Chondrocyte (in vitro differentiated cells): ENCODE results near the gene NUBPL. TPM values are rescaled to one million over a fixed set of nuclear protein-coding genes. Genes with fewer than 3 reads are reported as not detected.

Experiments
- DNase-seq: peaks from one replicate; pipeline ENCODE4 v3.0.0; 2021; ENCODE audit warnings: mixed read lengths, low spot score
- H3K27ac Mint-ChIP-seq: one replicate; pipeline ENCODE4 v1.8.0; 2021; ENCODE audit warnings: mild to moderate bottlenecking, moderate library complexity, mixed read lengths; ENCODE audit not compliant: unreplicated experiment
- H3K27me3 Mint-ChIP-seq: 2 replicates; pipeline ENCODE4 v1.8.0; 2021; ENCODE audit warnings: low read depth, mixed read lengths
- H3K36me3 Mint-ChIP-seq: 2 replicates; pipeline ENCODE4 v1.8.0; 2021; ENCODE audit warnings: low read depth, mixed read lengths
- H3K4me1 Mint-ChIP-seq: 2 replicates; pipeline ENCODE4 v1.8.0; 2021; ENCODE audit warnings: low read depth, mild to moderate bottlenecking, mixed read lengths
- H3K4me3 Mint-ChIP-seq: one replicate; pipeline ENCODE4 v1.8.0; 2021; ENCODE audit warnings: mild to moderate bottlenecking, moderate library complexity, mixed read lengths; ENCODE audit not compliant: unreplicated experiment
- H3K9me3 Mint-ChIP-seq: 2 replicates; pipeline ENCODE4 v1.8.0; 2021; ENCODE audit warnings: low read depth, mixed read lengths
- total RNA-seq: library from RNA; stranded (reverse); gene quantifications from 3 replicates; pipeline ENCODE4 v1.2.1, GENCODE V29; 2021
- TF ChIP-seq, protein P1 (sequence below): fragments of 200-600 bp; sonication (generic); IDR thresholded peaks from 2 replicates; pipeline ENCODE4 v1.5.0; 2021; ENCODE audit warnings: antibody characterized with exemption, mild to moderate bottlenecking, moderate library complexity

The NUBPL gene
- total RNA-seq, 1 donor from 2014 or later = 9.8 TPM

DNA sequence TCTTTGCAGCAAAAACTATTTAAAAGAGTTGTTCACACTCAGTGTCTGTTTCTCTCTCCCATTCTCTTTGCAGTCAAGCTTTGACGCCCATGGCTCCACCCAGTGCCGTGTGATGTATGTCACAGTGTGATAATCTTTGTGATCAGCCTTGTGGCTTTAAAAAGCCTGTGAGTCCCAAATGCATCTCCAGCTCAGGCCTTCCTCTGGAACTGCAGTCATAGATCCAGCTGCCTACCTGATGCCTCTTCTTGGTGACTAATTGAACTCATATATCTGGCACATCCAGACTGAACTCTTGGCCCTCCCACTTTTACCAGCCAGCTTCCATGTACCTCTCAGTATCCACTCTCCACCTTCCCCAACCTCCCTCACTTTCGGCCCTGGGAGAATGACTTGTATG lies 333.1 kb downstream of the NUBPL start:
- H3K27ac Mint-ChIP-seq = peak overlapping the region; percentile 15
- peaks cover 32% of the 10 kb centered on the region for H3K4me1 Mint-ChIP-seq
- no peak for DNase-seq
- no peaks in the 10 kb centered on the region for H3K9me3 Mint-ChIP-seq
- TF ChIP-seq, protein P1, sequence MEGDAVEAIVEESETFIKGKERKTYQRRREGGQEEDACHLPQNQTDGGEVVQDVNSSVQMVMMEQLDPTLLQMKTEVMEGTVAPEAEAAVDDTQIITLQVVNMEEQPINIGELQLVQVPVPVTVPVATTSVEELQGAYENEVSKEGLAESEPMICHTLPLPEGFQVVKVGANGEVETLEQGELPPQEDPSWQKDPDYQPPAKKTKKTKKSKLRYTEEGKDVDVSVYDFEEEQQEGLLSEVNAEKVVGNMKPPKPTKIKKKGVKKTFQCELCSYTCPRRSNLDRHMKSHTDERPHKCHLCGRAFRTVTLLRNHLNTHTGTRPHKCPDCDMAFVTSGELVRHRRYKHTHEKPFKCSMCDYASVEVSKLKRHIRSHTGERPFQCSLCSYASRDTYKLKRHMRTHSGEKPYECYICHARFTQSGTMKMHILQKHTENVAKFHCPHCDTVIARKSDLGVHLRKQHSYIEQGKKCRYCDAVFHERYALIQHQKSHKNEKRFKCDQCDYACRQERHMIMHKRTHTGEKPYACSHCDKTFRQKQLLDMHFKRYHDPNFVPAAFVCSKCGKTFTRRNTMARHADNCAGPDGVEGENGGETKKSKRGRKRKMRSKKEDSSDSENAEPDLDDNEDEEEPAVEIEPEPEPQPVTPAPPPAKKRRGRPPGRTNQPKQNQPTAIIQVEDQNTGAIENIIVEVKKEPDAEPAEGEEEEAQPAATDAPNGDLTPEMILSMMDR = no peak
- H3K27me3 Mint-ChIP-seq = no peaks in the 10 kb centered on the region
- no peak overlapping the region for H3K4me3 Mint-ChIP-seq
- no peaks in the 10 kb centered on the region for H3K36me3 Mint-ChIP-seq

DNA sequence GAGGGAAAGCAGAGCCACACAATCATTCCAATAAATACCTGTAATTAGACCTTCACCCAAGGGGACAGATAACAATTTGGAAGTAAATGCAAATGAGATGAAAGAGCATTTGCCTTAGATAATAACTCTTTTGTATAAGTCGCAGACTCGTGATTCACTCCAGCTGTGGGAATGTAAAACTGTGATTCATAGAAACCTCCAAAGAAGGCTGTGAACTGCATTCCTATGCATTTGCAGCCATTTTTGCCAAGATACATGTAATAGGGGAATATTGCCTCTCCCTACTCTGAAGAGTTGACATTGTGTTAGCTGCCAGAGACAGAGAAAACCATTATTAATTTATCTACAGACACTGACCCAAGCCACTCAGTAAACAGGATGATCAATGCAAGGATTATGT lies 334.0 kb downstream of the NUBPL start:
- no peaks in the 10 kb centered on the region for H3K27me3 Mint-ChIP-seq
- H3K36me3 Mint-ChIP-seq = no peaks in the 10 kb centered on the region
- peaks cover 32% of the 10 kb centered on the region for H3K4me1 Mint-ChIP-seq
- no peak for DNase-seq
- H3K27ac Mint-ChIP-seq = no peak overlapping the region
- H3K4me3 Mint-ChIP-seq = no peak overlapping the region
- TF ChIP-seq, protein P1 = no peak
- no peaks in the 10 kb centered on the region for H3K9me3 Mint-ChIP-seq

DNA sequence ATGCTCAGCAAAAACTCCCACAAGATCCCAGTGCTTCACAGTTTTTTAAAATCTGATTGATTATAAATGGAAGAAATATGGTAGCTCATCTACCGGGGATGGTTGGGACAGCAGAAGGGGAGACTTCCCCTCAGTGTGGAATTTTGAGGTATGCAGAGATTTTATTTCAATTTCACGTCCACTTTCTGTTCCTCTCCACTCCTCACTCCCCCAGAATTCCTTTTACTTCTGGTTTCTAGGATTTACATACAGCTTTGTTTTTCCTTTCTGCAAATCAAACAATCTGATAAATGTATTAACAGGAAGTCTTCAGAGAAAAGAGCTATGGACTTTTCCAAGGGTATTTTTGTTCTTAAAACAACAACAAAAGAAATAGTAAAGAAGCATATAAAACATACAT lies 334.4 kb downstream of the NUBPL start:
- Mint-ChIP-seq H3K27ac (peak overlapping the region; percentile 27), H3K9me3 (no peaks in the 10 kb centered on the region), H3K4me1 (peaks cover 32% of the 10 kb centered on the region), H3K4me3 (no peak overlapping the region), H3K36me3 (no peaks in the 10 kb centered on the region), H3K27me3 (no peaks in the 10 kb centered on the region)
- DNase-seq = no peak
- TF ChIP-seq, protein P1 = no peak

DNA sequence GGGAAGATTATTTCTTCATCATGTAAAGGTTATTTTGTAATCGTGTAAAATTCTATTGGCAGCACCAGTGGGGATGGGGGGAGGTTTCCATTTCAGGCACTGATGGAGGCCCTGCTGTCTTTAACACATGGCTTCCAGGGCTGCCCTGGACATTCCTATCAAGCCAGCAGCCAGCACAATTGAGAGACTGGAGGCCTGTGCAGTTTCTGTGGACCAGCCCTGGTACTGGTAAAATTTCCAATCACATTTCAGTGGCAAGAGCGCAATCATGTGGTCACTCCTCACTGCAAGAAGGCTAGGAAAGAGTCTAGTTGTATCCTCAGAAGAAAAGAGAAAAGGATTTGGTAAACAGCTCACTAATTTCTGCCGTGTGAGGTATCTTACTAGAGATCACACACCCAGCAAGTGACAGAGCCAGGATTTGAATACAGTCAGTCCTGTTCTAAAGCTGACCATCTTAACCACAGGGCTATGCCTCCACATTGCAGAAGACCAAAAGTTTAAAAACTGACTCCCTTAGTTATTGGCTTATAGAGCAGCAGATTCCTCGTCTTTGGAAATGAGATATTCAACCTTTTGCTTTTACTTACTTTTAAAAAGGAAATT lies 336.5 kb downstream of the NUBPL start:
- TF ChIP-seq, protein P1 = no peak
- no peaks in the 10 kb centered on the region for H3K9me3 Mint-ChIP-seq
- peaks cover 20% of the 10 kb centered on the region for H3K4me1 Mint-ChIP-seq
- DNase-seq = no peak
- H3K36me3 Mint-ChIP-seq = no peaks in the 10 kb centered on the region
- no peak overlapping the region for H3K4me3 Mint-ChIP-seq
- H3K27me3 Mint-ChIP-seq = no peaks in the 10 kb centered on the region
- no peak overlapping the region for H3K27ac Mint-ChIP-seq

DNA sequence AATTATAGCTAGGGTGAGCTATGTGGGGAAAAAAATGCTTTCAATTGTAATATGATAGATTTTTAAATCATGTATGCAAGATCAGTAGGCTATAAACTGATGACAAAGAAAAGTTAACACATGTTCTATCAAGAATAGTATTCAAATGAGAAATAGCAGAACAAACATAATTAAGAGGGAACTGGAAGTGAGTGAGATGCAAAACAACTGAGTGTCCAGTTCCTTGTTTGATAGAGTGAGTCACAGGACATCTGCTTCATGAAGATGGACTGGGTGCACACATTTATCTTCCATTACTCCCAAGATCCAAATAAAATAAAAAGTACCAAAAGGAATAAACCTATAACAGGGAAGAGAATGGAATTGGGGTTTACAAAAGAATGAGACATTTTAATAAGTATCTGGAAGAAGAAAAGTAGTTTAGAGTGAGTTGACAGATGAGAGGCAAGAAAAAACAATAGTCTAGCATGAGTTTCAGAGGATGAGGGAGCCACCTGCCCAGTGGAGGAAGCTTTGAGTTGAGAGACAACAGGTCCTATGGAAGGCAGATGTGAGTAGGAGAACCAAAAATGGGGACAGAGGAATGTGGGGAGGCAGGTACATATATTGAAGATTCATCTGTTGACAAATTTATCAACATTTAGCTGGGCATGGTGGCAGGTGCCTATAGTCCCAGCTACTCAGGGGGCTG lies 337.8 kb downstream of the NUBPL start:
- TF ChIP-seq, protein P1 = no peak
- Mint-ChIP-seq H3K4me1 (peaks cover 11% of the 10 kb centered on the region), H3K27ac (no peak overlapping the region), H3K27me3 (no peaks in the 10 kb centered on the region), H3K4me3 (no peak overlapping the region), H3K36me3 (no peaks in the 10 kb centered on the region), H3K9me3 (no peaks in the 10 kb centered on the region)
- no peak for DNase-seq
